ENCODE data around the gene WIZ.

GRCh38 chr19:15431396-15432017 lies 18.2 kb downstream of the WIZ start:
- TF ChIP-seq CTCF (IDR thresholded peaks at IDR 0.05) = no peak
- TF ChIP-seq POLR2A (IDR thresholded peaks at IDR 0.05) = no peak
